ENCODE measurements around the gene SMC2.

DNA sequence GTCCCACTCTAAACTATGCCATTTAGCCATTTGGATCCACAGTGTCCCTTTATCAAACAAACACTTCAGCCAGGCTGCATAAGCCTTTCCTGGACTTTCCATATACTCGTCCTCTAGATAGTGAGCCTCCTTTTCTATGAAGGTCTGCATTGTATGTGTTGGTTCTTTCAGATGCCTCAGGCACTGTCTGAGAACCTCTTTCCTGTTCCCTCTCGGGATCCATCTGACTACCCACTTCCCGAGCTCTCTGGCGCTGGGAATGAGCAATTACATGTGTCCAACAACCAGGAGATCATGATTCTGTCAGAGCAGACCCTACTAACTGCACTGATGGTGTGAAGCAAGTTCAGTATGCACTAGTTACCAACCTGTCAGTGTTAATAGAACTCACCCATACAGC is 14.2 kb downstream of the SMC2 start:
- TF ChIP-seq POLR2A (IDR thresholded peaks at IDR 0.05) (no peak), POLR2AphosphoS5 (IDR thresholded peaks at IDR 0.05) (no peak)
- TF ChIP-seq, protein P1, sequence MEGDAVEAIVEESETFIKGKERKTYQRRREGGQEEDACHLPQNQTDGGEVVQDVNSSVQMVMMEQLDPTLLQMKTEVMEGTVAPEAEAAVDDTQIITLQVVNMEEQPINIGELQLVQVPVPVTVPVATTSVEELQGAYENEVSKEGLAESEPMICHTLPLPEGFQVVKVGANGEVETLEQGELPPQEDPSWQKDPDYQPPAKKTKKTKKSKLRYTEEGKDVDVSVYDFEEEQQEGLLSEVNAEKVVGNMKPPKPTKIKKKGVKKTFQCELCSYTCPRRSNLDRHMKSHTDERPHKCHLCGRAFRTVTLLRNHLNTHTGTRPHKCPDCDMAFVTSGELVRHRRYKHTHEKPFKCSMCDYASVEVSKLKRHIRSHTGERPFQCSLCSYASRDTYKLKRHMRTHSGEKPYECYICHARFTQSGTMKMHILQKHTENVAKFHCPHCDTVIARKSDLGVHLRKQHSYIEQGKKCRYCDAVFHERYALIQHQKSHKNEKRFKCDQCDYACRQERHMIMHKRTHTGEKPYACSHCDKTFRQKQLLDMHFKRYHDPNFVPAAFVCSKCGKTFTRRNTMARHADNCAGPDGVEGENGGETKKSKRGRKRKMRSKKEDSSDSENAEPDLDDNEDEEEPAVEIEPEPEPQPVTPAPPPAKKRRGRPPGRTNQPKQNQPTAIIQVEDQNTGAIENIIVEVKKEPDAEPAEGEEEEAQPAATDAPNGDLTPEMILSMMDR (IDR thresholded peaks at IDR 0.05), result no peak

Measured in gastroesophageal sphincter (tissue), 3 donors.